GM18505 (cell line): Measurements from ENCODE around the gene CRYBA1.
"Not testable (repeated sequence)": the region's sequence is repeated elsewhere in the genome, so short reads cannot be mapped to it uniquely, and the experiment has no call there.

Experiments used
- ATAC-seq: cut with Tn5 transposase; IDR thresholded peaks from one replicate; pipeline ENCODE4 v1.9.1; 2021; ENCODE audit not compliant: unreplicated experiment
- POLR2A ChIP-seq: IDR thresholded peaks from 4 replicates; pipeline ENCODE4 v1.6.1; 2011; ENCODE audit warnings: borderline replicate concordance; ENCODE audit not compliant: insufficient read depth, insufficient read length; ENCODE audit errors: extremely low read depth

CRYBA1 gene

GRCh38 chr17:29243792-29244191 lies 2.9 kb upstream of the CRYBA1 start:
- ATAC-seq: no peak
- TF ChIP-seq POLR2A: no peak

DNA sequence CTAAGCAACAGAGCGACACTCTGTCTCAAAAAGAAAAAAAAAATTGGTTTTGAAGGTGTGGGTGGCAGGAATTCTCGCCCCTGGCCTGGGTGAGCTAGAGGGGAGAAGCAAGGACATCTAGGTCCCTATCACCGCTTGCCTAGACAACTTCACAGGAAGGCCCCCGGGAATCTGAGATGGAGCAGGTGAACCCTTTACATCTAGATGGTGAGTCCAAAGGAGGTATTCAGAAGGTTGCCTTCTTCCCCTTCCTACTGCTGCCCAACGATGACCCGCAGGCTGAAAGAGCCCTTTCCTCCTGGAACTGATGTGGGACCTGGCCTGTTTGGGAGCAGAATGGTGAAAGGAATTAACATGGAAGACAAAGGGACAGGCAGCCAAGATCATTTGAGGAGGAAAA lies 1.3 kb upstream of the CRYBA1 start:
- no peak for TF ChIP-seq POLR2A
- ATAC-seq: no peak

DNA sequence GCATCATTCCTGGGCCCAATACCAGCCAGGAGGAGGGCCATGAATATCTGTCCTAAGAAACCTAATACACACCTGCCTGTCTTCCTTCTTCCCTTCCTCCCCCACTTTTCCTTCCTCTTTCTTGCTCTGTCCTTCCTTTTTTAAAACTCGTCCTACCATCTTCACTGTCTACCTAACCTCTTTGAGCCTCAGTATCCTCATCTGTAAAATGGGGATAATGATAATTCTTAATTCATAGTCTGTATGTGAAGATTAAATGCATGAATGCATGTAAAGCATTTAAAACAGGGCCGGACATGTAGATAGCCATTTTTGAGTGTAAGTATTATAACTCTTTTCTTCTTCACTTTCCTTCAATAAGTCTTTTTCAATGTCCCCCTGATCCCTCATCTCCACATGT lies 560 bp downstream of the CRYBA1 start:
- no peak for ATAC-seq
- no peak for TF ChIP-seq POLR2A

- ATAC-seq: no peak
- no peak for TF ChIP-seq POLR2A
Observed at GRCh38 chr17:29248845-29249244, 2.2 kb downstream of the CRYBA1 start.

GRCh38 chr17:29250666-29251065 lies 4.0 kb downstream of the CRYBA1 start:
- ATAC-seq: no peak
- TF ChIP-seq POLR2A: no peak

DNA sequence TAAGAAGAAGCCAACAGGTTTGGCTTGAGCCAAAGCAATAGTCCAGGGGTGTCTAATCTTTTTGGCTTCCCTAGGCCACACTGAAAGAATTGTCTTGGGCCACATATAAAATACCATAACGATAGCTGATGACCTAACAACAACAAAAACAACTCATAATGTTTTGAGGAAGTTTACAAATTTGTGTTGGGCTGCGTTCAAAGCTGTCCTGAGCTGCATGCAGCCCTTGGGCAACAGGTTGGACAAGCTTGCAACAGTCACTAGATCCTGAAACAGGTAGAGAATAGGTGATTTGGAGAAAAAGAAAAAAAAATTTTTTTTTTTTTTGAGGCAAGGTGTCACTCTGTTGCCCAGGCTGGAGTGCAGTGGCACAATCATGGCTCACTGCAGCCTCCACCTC lies 4.5 kb downstream of the CRYBA1 start:
- no peak for ATAC-seq
- no peak for TF ChIP-seq POLR2A

DNA sequence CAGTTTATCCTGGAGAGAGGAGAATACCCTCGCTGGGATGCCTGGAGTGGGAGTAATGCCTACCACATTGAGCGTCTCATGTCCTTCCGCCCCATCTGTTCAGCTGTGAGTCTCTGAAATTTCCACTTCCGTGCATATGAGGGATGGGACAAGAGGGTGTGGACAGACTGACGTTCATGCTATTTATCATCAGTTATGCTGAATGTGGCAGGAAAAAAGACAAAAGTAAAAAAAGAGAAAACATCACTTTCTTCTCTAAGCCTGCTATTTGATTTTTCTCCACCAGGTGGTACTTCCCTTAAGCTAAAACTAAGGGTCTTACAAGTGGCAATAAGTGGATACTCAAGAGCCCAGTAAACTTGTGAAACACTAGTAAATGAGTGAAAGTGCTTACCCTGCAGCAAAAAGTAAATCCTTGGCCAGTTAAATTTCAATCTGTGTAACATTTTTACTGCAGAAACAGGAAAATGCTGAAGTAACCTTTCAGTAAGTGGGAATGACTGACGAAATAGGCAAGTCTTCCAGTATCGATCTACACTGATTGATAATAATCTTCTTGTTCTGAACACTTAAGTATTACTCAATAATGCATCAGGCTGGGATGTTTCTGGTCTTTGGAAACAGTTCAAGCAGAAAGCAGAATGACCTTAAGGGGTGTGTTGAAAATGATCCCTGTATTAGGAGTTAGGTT lies 5.6 kb downstream of the CRYBA1 start:
- ATAC-seq: no peak
- no peak for TF ChIP-seq POLR2A

DNA sequence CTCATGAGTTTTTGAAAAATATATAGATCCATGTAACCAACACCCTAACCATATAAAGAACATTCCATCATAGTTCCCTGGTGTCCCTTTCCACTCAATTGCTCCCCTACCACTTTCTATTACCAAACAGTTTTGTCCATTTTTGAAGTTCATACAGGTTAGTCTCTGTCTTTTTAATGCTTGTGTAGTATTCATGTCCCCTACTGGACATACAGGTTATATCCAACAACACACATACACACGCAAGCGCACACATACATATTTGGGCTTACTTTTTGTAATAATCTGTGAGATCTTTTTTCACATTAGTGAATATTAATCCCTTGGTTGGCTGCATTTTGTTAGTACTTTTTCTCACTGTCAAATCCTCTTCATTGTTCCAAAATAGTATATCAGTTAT lies 6.4 kb downstream of the CRYBA1 start:
- no peak for ATAC-seq
- no peak for TF ChIP-seq POLR2A

DNA sequence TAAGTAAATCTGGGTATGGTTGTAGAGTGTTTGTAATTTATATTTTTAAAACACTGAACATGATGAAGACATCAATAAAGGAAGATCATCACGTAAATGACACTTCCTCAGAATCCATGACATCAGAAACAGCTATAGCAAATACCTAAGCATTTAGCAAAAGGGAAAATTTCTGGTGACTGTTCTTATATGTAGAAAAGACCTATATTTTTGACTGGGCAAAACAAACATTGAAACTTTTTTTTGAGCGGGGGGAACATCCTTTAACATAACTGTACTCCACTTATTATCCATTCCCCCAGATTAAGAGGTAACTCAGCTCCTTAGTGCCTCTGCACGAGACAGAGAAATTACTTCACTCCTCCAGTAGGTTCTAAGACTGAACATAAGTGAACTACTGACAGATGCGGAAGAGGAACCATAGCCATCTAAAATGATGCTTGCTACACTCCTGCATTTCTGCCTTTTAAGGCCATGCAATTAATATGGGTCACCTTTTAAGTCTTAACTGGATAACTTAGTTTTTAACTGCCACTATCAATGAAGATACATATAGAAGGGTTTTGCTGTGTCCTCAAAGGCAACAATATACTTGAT lies 9.4 kb downstream of the CRYBA1 start:
- no peak for TF ChIP-seq POLR2A
- no peak for ATAC-seq

GRCh38 chr17:29256735-29257466 lies 10.2 kb downstream of the CRYBA1 start:
- no peak for ATAC-seq
- TF ChIP-seq POLR2A: no peak

DNA sequence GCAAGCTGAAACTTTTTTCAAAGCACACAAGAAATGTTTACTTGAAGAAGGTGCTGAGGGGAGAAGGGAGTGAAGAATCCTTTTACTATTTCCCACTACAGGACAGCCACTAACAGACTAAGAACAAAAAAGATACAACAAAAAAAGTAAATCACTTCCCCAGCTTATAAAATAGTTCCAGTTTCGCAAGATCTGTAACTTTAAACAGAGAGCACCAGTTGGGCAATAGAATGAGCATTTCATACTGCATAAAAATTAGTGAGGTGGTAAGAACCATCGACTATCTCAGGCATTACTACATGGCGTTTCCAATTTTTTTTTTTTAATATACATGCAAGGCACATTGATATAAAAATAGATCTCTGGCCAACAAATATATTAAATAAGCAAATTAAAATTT lies 11.1 kb downstream of the CRYBA1 start:
- TF ChIP-seq POLR2A: no peak
- no peak for ATAC-seq

DNA sequence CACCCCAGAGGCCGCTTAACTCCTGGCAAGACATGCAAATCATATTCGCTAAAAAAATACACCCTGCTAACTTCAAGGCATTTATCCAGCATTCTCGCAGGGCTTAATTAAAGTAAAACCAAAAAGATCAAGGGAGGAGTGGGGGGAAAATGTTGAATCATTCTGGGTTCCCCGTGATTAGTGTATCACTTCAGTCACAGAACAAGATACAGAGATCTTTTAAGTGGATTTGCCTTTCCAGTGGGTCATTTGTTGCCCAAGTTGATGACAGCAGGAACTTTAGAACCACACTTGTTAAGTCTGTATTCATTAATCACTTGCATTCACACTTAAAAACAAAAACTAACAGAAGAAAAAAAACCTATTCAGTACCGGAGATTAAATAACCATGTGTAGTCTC lies 17.3 kb downstream of the CRYBA1 start:
- no peak for TF ChIP-seq POLR2A
- ATAC-seq: no peak

DNA sequence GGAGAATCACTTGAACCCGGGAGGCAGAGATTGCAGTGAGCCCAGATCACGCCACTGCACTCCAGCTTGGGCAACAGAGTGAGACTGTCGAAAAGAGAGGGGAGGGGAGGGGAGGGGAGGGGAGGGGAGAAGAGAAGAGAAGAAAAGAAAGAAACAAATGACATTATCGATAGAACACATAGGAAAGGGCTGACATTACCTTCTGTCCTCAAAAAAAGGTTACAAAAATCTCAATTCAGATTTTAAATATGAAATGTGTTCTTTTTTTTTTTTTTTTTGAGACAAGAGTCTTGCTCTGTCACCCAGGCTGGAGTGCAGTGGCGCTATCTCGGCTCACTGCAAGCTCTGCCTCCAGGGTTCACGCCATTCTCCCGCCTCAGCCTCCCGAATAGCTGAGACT lies 25.3 kb downstream of the CRYBA1 start:
- not testable (repeated sequence) for ATAC-seq

- TF ChIP-seq POLR2A: no peak
- ATAC-seq: no peak
Observed at GRCh38 chr17:29273924-29274323, 27.3 kb downstream of the CRYBA1 start.
